GM23338 (cell line): ENCODE results near the gene SELPLG. TPM values are rescaled to one million over a fixed set of nuclear protein-coding genes. Genes with fewer than 3 reads are reported as not detected.

ENCODE experiments used
- ATAC-seq: fragments of 200-7000 bp; cut with Tn5 transposase; 3 replicates; pipeline ENCODE4 v1.9.1; 2020
- DNase-seq: peaks from one replicate; pipeline ENCODE4 v3.0.0-alpha.2; 2015; ENCODE audit warnings: low spot score
- H2AFZ ChIP-seq: fragments of 200-600 bp; sonication (generic); 2 replicates; pipeline ENCODE4 v1.8.0; 2016; ENCODE audit warnings: antibody characterized with exemption, mild to moderate bottlenecking, moderate library complexity
- H3F3A ChIP-seq: fragments of 200-600 bp; sonication (generic); replicated peaks from 2 replicates; pipeline ENCODE4 v1.8.0; 2017; ENCODE audit warnings: antibody characterized with exemption, mixed run types, low read depth
- H3K27ac ChIP-seq: fragments of 200-600 bp; sonication (generic); 2 replicates; pipeline ENCODE4 v1.6.1; 2016; ENCODE audit warnings: low read depth
- H3K27me3 ChIP-seq: fragments of 200-600 bp; sonication (generic); 2 replicates; pipeline ENCODE4 v1.8.0; 2016; ENCODE audit warnings: mild to moderate bottlenecking, mixed run types, moderate library complexity; ENCODE audit not compliant: insufficient read depth
- H3K36me3 ChIP-seq: fragments of 200-600 bp; sonication (generic); 2 replicates; pipeline ENCODE4 v1.8.0; 2016; ENCODE audit warnings: mild to moderate bottlenecking; ENCODE audit not compliant: insufficient read depth
- H3K4me1 ChIP-seq: fragments of 200-600 bp; sonication (generic); 2 replicates; pipeline ENCODE4 v1.8.0; 2016; ENCODE audit warnings: mild to moderate bottlenecking, moderate library complexity; ENCODE audit not compliant: insufficient read depth
- H3K4me2 ChIP-seq: fragments of 200-600 bp; sonication (generic); 2 replicates; pipeline ENCODE4 v1.7.1; 2017; ENCODE audit warnings: mixed run types
- H3K4me3 ChIP-seq: fragments of 200-600 bp; sonication (generic); 2 replicates; pipeline ENCODE4 v1.6.1; 2016; ENCODE audit warnings: mixed run types
- H3K79me2 ChIP-seq: fragments of 200-600 bp; sonication (generic); replicated peaks from 2 replicates; pipeline ENCODE4 v1.8.0; 2017; ENCODE audit warnings: mild to moderate bottlenecking; ENCODE audit not compliant: insufficient read depth
- H3K9me2 ChIP-seq: fragments of 200-600 bp; sonication (generic); 2 replicates; pipeline ENCODE4 v1.8.0; 2017; ENCODE audit not compliant: insufficient read depth
- H4K20me1 ChIP-seq: fragments of 200-600 bp; sonication (generic); replicated peaks from 2 replicates; pipeline ENCODE4 v1.8.0; 2017; ENCODE audit warnings: mild to moderate bottlenecking; ENCODE audit not compliant: insufficient read depth
- H3K27ac Mint-ChIP-seq: 2 replicates; pipeline ENCODE4 v1.8.0; 2020; ENCODE audit warnings: inconsistent platforms, mild to moderate bottlenecking, moderate library complexity, mixed read lengths
- H3K27me3 Mint-ChIP-seq: 3 replicates; pipeline ENCODE4 v1.8.0; 2022; ENCODE audit warnings: low read depth, mild to moderate bottlenecking, moderate library complexity, mixed read lengths, inconsistent platforms; ENCODE audit not compliant: insufficient read depth, poor library complexity
- H3K36me3 Mint-ChIP-seq: 3 replicates; pipeline ENCODE4 v1.8.0; 2021; ENCODE audit warnings: low read depth, mild to moderate bottlenecking, inconsistent platforms, moderate library complexity, mixed read lengths
- H3K4me1 Mint-ChIP-seq: 3 replicates; pipeline ENCODE4 v1.8.0; 2020; ENCODE audit warnings: mild to moderate bottlenecking, inconsistent platforms, mixed read lengths
- H3K4me3 Mint-ChIP-seq: 3 replicates; pipeline ENCODE4 v1.8.0; 2021; ENCODE audit warnings: moderate library complexity, mild to moderate bottlenecking, inconsistent platforms, mixed read lengths
- H3K9me3 Mint-ChIP-seq: 3 replicates; pipeline ENCODE4 v1.8.0; 2020; ENCODE audit warnings: moderate library complexity, mild to moderate bottlenecking, inconsistent platforms, mixed read lengths
- CREB1 ChIP-seq: fragments of 250-450 bp; sonication (Bioruptor Pico); IDR thresholded peaks from 2 replicates; pipeline ENCODE4 v1.5.0; 2020; ENCODE audit warnings: low read depth, mild to moderate bottlenecking, moderate library complexity
- EZH2 ChIP-seq: fragments of 200-600 bp; sonication (generic); IDR thresholded peaks from one replicate; pipeline ENCODE4 v1.8.0; 2017; ENCODE audit warnings: antibody characterized with exemption, mild to moderate bottlenecking, low read depth; ENCODE audit not compliant: unreplicated experiment
- EZH2phosphoT487 ChIP-seq: fragments of 200-600 bp; sonication (generic); IDR thresholded peaks from one replicate; pipeline ENCODE4 v1.8.1; 2018; ENCODE audit warnings: antibody characterized with exemption; ENCODE audit not compliant: unreplicated experiment
- JUNB ChIP-seq: IDR thresholded peaks from one replicate; pipeline ENCODE4 v1.6.1; 2016; ENCODE audit warnings: antibody characterized with exemption; ENCODE audit not compliant: unreplicated experiment
- NANOG ChIP-seq: IDR thresholded peaks from 2 replicates; pipeline ENCODE4 v1.6.1; 2016; ENCODE audit warnings: antibody characterized with exemption, borderline replicate concordance
- POLR2AphosphoS5 ChIP-seq: IDR thresholded peaks from 2 replicates; pipeline ENCODE4 v1.6.1; 2016; ENCODE audit warnings: antibody characterized with exemption, low read depth
- STAT1 ChIP-seq: IDR thresholded peaks from one replicate; pipeline ENCODE4 v1.6.1; 2016; ENCODE audit warnings: antibody characterized with exemption; ENCODE audit not compliant: unreplicated experiment
- ZNF114 ChIP-seq: fragments of 250-450 bp; sonication (Bioruptor Pico); IDR thresholded peaks from 2 replicates; pipeline ENCODE4 v1.5.0; 2020; ENCODE audit warnings: mild to moderate bottlenecking, moderate library complexity
- ZNF331 ChIP-seq: fragments of 250-450 bp; sonication (Bioruptor Pico); IDR thresholded peaks from 2 replicates; pipeline ENCODE4 v1.5.0; 2020; ENCODE audit warnings: low read depth, mild to moderate bottlenecking, moderate library complexity
- polyA plus RNA-seq: library from polyadenylated mRNA; unstranded; fragments of >200 nt; fragmentation: Nextera tagmentation; extraction: Ambion mirVana; gene quantifications from 2 replicates; pipeline ENCODE4 v1.2.1, GENCODE V29; 2016
- total RNA-seq: library from RNA; depleted of rRNA; stranded (reverse); fragments of >200 nt; shearing (Covaris generic); gene quantifications from 2 replicates; pipeline ENCODE4 v1.2.3, GENCODE V29; 2014
- TF ChIP-seq, protein P1 (sequence below), 2 experiments: fragments of 200-600 bp in 1 of 2; sonication (generic) in 1 of 2; conservative IDR thresholded peaks; 2 replicates each; pipeline versions ENCODE4 v1.5.1 to v1.6.1; 2016 to 2017; ENCODE audit warnings: antibody characterized with exemption in 2 of 2, low read depth in 2 of 2, mild to moderate bottlenecking in 2 of 2, moderate library complexity in 1 of 2
- TF ChIP-seq, protein P2 (sequence below): fragments of 250-450 bp; sonication (Bioruptor Pico); IDR thresholded peaks from 2 replicates; pipeline ENCODE4 v1.5.0; 2020; ENCODE audit warnings: mild to moderate bottlenecking, moderate library complexity
- TF ChIP-seq, protein P3 (sequence below): IDR thresholded peaks from 2 replicates; pipeline ENCODE4 v1.6.1; 2016; ENCODE audit warnings: antibody characterized with exemption
- TF ChIP-seq, protein P4 (sequence below): IDR thresholded peaks from one replicate; pipeline ENCODE4 v1.6.1; 2018; ENCODE audit warnings: antibody characterized with exemption; ENCODE audit not compliant: unreplicated experiment

SELPLG gene
- total and polyA plus RNA-seq, 2 experiments from 2014 or later, result 0.16 to 0.56 TPM

DNA sequence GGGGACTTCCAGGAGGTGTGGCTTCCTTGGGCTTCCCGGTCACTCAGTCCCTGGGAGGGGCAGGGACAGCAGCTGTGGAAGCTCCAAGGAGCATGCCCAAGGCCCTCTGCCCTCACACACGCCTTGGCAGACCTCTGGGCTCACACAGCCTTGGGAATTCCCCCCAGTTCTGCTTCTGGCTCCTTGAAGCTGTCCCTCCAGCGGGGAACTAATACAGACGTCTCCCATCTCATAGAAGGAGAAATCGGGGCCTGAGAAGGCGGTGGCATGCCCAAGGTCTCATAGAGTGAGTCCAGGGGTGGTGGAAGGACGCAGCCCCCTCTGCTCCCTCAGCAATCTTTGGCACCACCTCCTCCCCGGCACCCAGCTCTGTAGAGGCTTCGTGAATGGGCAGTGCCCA, 20.1 kb downstream of the SELPLG start:
- no peak for ATAC-seq
- no peak overlapping the region for H3K4me3 ChIP-seq
- no peak overlapping the region for H3K4me3 Mint-ChIP-seq
- peaks cover 10% of the 10 kb centered on the region for H3K4me1 Mint-ChIP-seq
- H3K27me3 ChIP-seq, result no peaks in the 10 kb centered on the region
- DNase-seq, result no peak
- peaks cover 3% of the 10 kb centered on the region; the same call in 1 of the 3 replicates for H3K36me3 Mint-ChIP-seq
- H3K27me3 Mint-ChIP-seq, result peaks cover 9% of the 10 kb centered on the region
- no peaks in the 10 kb centered on the region; the same call in 1 of the 2 replicates for H3K4me1 ChIP-seq
- no peaks in the 10 kb centered on the region for H4K20me1 ChIP-seq
- no peak overlapping the region for H2AFZ ChIP-seq
- no peaks in the 10 kb centered on the region for H3K79me2 ChIP-seq
- no peaks in the 10 kb centered on the region for H3F3A ChIP-seq
- no peak overlapping the region for H3K27ac ChIP-seq
- H3K36me3 ChIP-seq, result no peaks in the 10 kb centered on the region
- H3K9me2 ChIP-seq, result no peaks in the 10 kb centered on the region
- TF ChIP-seq NANOG (no peak), EZH2 (no peak), POLR2AphosphoS5 (no peak), CREB1 (no peak), ZNF114 (CRISPR knock-in tag) (no peak), JUNB (no peak), ZNF331 (no peak), EZH2phosphoT487 (no peak), STAT1 (no peak)
- TF ChIP-seq, protein P1, sequence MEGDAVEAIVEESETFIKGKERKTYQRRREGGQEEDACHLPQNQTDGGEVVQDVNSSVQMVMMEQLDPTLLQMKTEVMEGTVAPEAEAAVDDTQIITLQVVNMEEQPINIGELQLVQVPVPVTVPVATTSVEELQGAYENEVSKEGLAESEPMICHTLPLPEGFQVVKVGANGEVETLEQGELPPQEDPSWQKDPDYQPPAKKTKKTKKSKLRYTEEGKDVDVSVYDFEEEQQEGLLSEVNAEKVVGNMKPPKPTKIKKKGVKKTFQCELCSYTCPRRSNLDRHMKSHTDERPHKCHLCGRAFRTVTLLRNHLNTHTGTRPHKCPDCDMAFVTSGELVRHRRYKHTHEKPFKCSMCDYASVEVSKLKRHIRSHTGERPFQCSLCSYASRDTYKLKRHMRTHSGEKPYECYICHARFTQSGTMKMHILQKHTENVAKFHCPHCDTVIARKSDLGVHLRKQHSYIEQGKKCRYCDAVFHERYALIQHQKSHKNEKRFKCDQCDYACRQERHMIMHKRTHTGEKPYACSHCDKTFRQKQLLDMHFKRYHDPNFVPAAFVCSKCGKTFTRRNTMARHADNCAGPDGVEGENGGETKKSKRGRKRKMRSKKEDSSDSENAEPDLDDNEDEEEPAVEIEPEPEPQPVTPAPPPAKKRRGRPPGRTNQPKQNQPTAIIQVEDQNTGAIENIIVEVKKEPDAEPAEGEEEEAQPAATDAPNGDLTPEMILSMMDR (conservative IDR thresholded peaks at IDR 0.05; ENCODE audit: low read depth in 2 of 2), result no peak
- TF ChIP-seq, protein P2, sequence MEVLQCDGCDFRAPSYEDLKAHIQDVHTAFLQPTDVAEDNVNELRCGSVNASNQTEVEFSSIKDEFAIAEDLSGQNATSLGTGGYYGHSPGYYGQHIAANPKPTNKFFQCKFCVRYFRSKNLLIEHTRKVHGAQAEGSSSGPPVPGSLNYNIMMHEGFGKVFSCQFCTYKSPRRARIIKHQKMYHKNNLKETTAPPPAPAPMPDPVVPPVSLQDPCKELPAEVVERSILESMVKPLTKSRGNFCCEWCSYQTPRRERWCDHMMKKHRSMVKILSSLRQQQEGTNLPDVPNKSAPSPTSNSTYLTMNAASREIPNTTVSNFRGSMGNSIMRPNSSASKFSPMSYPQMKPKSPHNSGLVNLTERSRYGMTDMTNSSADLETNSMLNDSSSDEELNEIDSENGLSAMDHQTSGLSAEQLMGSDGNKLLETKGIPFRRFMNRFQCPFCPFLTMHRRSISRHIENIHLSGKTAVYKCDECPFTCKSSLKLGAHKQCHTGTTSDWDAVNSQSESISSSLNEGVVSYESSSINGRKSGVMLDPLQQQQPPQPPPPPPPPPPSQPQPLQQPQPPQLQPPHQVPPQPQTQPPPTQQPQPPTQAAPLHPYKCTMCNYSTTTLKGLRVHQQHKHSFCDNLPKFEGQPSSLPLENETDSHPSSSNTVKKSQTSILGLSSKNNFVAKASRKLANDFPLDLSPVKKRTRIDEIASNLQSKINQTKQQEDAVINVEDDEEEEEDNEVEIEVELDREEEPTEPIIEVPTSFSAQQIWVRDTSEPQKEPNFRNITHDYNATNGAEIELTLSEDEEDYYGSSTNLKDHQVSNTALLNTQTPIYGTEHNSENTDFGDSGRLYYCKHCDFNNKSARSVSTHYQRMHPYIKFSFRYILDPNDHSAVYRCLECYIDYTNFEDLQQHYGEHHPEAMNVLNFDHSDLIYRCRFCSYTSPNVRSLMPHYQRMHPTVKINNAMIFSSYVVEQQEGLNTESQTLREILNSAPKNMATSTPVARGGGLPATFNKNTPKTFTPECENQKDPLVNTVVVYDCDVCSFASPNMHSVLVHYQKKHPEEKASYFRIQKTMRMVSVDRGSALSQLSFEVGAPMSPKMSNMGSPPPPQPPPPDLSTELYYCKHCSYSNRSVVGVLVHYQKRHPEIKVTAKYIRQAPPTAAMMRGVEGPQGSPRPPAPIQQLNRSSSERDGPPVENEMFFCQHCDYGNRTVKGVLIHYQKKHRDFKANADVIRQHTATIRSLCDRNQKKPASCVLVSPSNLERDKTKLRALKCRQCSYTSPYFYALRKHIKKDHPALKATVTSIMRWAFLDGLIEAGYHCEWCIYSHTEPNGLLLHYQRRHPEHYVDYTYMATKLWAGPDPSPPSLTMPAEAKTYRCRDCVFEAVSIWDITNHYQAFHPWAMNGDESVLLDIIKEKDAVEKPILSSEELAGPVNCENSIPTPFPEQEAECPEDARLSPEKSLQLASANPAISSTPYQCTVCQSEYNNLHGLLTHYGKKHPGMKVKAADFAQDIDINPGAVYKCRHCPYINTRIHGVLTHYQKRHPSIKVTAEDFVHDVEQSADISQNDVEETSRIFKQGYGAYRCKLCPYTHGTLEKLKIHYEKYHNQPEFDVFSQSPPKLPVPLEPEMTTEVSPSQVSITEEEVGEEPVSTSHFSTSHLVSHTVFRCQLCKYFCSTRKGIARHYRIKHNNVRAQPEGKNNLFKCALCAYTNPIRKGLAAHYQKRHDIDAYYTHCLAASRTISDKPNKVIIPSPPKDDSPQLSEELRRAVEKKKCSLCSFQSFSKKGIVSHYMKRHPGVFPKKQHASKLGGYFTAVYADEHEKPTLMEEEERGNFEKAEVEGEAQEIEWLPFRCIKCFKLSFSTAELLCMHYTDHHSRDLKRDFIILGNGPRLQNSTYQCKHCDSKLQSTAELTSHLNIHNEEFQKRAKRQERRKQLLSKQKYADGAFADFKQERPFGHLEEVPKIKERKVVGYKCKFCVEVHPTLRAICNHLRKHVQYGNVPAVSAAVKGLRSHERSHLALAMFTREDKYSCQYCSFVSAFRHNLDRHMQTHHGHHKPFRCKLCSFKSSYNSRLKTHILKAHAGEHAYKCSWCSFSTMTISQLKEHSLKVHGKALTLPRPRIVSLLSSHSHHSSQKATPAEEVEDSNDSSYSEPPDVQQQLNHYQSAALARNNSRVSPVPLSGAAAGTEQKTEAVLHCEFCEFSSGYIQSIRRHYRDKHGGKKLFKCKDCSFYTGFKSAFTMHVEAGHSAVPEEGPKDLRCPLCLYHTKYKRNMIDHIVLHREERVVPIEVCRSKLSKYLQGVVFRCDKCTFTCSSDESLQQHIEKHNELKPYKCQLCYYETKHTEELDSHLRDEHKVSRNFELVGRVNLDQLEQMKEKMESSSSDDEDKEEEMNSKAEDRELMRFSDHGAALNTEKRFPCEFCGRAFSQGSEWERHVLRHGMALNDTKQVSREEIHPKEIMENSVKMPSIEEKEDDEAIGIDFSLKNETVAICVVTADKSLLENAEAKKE (CRISPR knock-in tag), result no peak
- TF ChIP-seq, protein P3, sequence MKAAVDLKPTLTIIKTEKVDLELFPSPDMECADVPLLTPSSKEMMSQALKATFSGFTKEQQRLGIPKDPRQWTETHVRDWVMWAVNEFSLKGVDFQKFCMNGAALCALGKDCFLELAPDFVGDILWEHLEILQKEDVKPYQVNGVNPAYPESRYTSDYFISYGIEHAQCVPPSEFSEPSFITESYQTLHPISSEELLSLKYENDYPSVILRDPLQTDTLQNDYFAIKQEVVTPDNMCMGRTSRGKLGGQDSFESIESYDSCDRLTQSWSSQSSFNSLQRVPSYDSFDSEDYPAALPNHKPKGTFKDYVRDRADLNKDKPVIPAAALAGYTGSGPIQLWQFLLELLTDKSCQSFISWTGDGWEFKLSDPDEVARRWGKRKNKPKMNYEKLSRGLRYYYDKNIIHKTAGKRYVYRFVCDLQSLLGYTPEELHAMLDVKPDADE, result no peak
- TF ChIP-seq, protein P4, sequence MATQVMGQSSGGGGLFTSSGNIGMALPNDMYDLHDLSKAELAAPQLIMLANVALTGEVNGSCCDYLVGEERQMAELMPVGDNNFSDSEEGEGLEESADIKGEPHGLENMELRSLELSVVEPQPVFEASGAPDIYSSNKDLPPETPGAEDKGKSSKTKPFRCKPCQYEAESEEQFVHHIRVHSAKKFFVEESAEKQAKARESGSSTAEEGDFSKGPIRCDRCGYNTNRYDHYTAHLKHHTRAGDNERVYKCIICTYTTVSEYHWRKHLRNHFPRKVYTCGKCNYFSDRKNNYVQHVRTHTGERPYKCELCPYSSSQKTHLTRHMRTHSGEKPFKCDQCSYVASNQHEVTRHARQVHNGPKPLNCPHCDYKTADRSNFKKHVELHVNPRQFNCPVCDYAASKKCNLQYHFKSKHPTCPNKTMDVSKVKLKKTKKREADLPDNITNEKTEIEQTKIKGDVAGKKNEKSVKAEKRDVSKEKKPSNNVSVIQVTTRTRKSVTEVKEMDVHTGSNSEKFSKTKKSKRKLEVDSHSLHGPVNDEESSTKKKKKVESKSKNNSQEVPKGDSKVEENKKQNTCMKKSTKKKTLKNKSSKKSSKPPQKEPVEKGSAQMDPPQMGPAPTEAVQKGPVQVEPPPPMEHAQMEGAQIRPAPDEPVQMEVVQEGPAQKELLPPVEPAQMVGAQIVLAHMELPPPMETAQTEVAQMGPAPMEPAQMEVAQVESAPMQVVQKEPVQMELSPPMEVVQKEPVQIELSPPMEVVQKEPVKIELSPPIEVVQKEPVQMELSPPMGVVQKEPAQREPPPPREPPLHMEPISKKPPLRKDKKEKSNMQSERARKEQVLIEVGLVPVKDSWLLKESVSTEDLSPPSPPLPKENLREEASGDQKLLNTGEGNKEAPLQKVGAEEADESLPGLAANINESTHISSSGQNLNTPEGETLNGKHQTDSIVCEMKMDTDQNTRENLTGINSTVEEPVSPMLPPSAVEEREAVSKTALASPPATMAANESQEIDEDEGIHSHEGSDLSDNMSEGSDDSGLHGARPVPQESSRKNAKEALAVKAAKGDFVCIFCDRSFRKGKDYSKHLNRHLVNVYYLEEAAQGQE, result no peak
- no peak overlapping the region for H3K4me2 ChIP-seq
- peaks cover 7% of the 10 kb centered on the region for H3K9me3 Mint-ChIP-seq
- no peak overlapping the region for H3K27ac Mint-ChIP-seq
